Activated CD8-positive, alpha-beta memory T cell treated with anti-CD3 and anti-CD28 coated beads, Interleukin-2, amount 50 U/mL, for 1 hour (primary cell): ENCODE results near the gene GID4.

ENCODE experiments used
- DNase-seq: peaks from one replicate; pipeline ENCODE4 v3.0.0-alpha.2; 2020; ENCODE audit errors: extremely low read depth

Gene GID4

DNA sequence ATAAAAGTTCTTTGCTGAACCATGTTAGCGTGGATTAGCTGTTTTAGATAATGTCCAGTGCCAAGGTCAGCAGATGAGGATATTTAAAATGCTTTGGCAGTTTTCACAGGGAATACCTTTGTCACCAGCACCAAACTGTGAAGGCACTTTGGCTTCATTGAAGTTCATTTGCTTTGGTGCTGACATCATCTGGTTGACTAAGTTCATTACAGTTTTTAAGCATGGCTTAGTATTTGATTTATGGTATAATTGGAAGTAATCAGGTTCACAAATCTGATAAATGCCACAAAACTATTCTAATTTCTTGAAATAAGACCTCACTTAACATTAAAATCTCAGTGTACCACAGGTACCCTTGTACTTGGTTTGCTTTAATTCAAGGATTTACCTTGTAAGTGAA is 4.3 kb downstream of the GID4 start:
- DNase-seq, result no peak

- DNase-seq, result no peak
Observed at GRCh38 chr17:18044609-18045008, 5.4 kb downstream of the GID4 start.

DNA sequence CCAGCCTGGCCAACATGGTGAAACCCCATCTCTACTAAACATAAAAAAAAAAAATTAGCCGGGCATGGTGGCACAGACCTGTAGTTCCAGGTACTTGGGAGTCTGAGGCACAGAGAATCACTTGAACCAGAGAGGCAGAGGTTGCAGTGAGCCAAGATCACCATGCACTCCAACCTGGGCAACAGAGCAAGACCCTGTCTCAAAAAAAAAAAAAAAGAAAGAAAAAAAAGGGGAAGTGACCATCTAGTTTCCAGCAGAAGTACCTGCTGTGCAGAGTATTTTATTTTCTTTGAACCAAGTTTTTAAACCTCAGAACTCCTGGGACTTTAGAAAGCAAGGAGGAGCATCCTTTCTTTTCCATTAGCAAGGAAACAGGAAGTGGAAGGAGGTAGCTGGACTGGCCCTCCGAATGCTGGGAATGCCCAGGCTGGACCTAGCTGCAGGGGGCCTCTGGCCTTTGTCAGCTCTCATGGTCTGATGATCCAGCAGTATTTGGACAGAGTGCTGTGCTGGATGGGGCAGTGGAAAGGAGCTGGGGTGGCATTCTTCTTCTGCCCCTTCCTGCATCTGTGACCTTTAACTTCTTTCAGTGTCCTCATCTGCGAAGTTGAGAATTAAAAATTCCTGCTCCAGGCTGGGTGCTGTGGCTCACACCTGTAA is 6.6 kb downstream of the GID4 start:
- no peak for DNase-seq

DNA sequence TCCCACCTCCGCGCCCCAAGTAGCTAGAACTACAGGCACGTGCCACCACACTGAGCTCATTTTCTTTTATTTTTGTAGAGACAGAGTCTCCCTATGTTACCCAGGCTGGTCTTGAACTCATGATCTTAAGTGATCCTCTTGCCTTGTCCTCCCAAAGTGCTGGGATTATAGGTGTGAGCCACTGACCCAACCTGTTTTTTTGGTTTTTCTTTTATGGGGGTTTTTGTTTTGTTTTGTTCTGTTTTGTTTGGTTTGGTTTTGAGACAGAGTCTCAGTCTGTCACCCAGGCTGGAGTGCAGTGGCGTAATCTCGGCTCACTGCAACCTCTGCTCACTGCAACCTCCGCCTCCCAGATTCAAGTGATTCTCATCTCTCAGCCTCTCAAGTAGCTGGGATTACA is 16.4 kb downstream of the GID4 start:
- no peak for DNase-seq

- no peak for DNase-seq
Observed at GRCh38 chr17:18056214-18056613, 17.0 kb downstream of the GID4 start.

DNA sequence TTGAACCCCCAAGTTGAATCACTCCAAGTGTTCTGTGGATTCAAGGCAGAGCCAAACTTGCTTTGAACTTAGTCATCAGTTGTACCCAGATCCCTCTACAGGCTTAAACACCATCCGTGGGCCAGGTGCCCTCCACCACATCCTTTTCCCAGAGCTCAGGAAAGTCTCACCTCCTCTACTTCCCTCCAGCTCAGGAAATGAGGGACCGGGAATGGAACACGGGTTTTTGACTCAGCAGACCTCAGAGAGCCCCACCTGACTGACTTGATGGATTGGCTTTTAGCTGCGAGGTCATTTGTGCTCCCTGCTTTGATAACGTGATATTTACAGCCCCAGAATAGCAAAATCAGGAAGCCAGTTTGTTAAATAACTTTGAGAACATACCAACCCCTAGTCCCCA is 20.1 kb downstream of the GID4 start:
- no peak for DNase-seq

GRCh38 chr17:18064053-18064452 is 24.8 kb downstream of the GID4 start:
- no peak for DNase-seq

- DNase-seq, result no peak
Observed at GRCh38 chr17:18065546-18065945, 26.3 kb downstream of the GID4 start.

GRCh38 chr17:18066866-18067265 is 27.7 kb downstream of the GID4 start:
- no peak for DNase-seq

- no peak for DNase-seq
Observed at GRCh38 chr17:18069101-18069500, 29.9 kb downstream of the GID4 start.

DNA sequence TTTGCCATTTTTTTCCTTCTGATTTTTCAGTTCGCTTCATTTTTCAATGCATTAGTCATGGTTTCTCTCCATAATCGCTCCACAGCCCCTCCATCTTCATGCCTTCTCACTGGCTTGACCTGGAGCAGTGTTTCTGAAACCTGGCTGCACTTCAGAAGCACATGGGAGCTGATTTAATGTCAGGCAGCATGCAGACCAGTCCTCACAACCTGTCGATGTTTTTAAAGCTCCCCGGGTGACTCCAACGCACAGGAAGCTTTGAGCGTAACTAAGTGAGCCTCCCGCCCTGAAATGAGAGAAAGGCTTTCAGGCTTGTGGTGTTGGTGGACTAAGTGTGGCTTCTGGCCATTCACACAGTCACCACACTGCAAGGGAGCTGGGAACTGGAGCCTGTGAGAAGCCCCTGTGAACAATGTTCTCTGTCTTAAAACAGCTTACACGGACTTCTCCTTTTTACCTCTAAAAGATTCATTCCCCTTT is 31.7 kb downstream of the GID4 start:
- no peak for DNase-seq

GRCh38 chr17:18071751-18072150 is 32.5 kb downstream of the GID4 start:
- no peak for DNase-seq

DNA sequence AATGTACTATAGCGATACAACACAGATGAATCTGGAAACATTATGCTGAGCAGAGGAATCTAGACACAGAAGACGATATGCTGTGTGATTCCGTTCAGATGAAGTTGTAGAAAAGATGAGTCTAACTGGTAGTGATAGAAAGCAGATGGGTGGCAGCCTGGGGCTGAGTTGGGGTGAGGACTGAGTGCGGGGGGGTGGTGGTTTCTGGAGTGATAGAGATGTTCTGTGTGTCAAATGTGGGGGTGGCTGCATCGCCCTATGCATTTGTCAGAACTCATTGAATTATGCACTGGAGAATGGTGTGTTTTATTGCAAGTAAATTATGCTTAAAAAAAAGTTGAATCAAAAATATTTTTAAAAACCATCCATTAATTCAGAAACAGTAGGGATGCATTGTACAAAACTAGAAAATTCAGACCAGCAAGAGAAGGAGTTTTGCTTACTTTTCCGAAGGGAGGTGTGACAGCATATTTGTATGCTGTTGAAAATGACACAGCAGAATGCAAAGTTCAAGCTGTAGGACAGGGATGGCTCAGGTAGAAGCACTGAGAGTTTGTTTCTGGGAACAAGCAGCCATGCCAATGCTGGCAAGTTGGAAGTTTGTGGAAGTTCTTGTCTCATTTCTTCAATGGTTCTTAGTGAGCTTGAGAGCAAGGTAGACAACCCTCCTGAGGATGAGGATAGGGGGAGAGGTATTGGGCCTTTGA is 35.5 kb downstream of the GID4 start:
- DNase-seq, result no peak

- no peak for DNase-seq
Observed at GRCh38 chr17:18076936-18077335, 37.7 kb downstream of the GID4 start.

DNA sequence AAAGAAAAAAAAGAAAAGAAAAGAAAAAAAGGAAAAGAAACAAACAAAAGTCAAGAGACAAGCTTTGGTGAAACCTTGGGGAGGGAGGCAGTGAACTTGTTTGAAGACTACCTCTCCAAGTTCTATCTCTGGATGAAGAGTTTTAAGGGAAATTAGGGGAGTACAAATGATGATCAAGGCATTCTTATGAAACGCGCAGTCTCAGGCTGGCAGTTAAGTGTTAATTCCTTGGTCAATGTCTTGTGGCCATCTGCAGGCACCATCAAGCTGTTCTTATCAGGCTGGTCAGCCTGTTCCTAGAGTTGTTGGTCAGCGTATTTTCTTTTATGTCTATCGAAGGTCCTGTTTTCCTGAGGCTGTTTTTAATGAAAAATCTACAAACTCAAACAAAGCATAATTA is 40.3 kb downstream of the GID4 start:
- DNase-seq, result no peak

DNA sequence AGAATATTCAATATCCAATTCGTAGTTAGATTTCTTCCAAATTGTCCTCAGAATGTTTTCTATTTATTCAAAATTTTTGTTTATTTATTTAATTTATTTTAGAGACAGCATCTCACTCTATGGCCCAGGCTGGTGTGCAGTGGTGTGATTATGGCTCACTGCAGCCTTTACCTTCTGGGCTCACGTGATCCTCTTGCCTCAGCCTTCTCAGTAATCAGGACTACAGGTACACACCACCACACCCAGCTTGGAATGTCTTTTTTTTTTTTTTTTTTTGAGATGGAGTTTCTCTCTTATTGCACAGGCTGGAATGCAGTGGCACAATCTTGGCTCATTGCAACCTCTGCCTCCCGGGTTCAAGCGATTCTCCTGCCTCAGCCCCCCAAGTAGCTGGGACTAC is 45.0 kb downstream of the GID4 start:
- no peak for DNase-seq

DNA sequence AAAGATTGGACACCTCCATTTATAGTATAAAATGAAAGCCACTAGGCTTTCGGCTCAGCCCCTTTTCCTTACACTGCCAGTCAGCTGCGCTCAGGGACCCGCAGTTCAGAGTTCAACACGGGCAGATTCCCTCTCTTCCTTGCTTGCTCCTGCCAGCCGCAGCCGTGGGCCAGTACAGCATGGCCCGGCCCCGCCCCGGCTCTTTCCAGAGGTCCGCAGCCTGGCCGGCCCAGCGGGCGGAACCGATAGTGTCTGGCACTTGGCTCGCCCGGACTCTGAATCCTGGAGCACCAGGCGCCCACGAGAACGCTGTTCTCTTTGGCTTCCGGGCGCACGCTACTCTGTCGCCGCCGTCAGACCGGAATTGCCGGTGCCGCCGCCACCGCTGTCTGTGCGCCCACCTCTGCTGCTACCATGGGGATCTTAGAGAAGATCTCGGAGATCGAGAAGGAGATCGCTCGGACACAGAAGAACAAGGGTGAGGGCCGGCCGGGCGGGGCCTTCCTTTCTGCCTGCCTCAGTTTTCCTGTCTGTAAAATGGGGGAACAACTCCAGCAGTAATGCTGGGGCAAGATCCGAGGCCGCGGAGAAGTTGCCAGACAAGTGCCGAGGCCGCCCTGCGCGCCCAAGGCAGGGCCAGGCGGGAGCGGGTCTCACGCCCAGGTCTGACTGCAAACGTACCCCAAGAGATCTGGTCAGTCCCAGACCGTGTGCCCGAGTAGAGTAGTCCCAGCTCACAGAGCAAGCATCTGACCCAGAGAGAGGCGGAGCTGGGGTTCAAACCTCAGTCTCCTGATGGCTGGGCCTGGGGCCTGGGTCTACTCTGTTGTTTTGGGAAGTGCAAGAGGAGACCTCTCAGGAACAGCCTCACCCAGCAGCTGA is 48.6 kb downstream of the GID4 start, which contains the start of gene DRG2:
TSS of gene DRG2 (plus strand) at position 339 of the 882 bp plus-strand sequence. CDS start at position 415, 76 bp downstream.
- DNase-seq, result peak; percentile 53

DNA sequence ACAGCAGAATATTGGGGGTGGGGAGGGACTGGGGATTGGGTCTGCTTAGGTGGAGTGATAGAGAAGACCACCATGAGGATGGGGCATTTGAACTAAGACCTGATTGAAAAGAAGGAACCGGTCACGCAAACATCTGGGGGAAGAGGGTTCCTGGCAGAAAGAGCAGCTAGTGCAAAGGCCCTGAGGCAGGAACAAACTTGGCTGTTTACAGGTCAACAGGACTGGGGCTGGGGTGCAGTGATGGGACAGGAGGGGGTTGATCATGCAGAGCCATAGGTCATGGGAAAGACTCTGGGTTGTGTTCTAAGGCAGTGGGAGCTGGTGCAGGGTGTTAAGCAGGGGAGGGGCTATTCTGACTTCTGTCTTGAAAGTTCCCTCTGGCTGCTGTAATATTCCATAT is 50.4 kb downstream of the GID4 start:
- no peak for DNase-seq

DNA sequence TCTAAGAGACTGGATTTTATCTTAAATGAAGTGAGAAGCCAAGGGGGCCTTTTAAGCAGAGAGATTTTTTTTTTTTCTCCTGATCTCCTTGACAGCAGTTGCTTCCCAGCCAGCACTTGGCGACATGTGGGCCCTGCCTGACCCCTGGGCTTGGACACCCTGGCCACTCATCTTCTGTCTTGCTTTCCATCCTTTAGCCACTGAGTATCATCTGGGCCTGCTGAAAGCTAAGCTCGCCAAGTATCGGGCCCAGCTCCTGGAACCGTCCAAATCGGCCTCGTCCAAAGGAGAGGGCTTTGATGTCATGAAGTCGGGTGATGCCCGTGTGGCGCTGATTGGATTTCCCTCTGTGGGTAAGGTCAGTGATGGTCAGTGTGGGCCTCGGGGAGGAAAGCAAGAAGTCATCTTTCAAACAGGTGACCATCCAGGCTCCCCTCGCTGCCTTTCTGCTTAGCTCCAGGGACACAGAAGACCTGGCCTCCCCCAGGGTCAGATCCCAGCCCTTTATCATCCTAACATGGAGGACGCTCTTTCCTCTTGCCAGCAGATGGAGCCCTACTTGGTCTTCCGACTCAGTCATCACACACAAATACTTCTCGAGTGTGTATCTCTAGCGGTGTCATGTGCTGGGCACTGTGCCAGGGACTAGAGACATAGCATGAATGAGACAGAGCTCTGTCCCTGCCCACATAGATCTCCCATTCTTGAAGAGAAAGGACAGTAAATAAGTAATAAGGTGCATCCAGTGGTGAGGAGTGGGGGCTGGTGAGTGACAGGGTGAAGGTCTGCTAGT is 54.6 kb downstream of the GID4 start:
- no peak for DNase-seq

GRCh38 chr17:18094409-18094807 is 55.2 kb downstream of the GID4 start:
- no peak for DNase-seq

GRCh38 chr17:18099516-18099915 is 60.3 kb downstream of the GID4 start:
- no peak for DNase-seq

- DNase-seq, result no peak
Observed at GRCh38 chr17:18100616-18101015, 61.4 kb downstream of the GID4 start.
